HG03045 (cell line): ENCODE results near the gene UBXN7.
"Not testable (repeated sequence)": the region's sequence is repeated elsewhere in the genome, so short reads cannot be mapped to it uniquely, and the experiment has no call there.

Experiments used
- ATAC-seq: cut with Tn5 transposase; IDR thresholded peaks from one replicate; pipeline ENCODE4 v1.9.1; 2021; ENCODE audit warnings: mild to moderate bottlenecking, moderate library complexity; ENCODE audit not compliant: unreplicated experiment

Gene UBXN7

GRCh38 chr3:196357905-196358304, 74.3 kb downstream of the UBXN7 start:
- no peak for ATAC-seq

DNA sequence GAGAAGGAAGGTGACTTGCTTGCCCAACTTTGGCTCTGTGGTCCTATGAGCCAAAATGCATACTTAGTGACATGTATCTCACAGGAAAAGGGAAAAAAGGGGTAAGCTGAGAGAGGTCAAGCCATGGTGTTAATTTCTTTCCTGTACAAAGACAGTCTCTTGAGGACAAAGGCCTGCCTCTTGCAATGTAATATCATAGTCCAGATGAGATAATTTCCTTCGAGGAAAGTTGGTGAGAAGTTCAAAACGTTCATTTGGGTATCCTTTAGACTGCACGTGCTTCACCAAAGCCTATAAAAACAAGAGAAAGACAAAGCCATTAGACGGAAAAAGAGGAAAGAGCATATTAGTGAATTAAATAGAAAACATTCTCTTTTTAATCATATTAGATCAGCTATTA, 75.7 kb downstream of the UBXN7 start:
- ATAC-seq, result no peak

DNA sequence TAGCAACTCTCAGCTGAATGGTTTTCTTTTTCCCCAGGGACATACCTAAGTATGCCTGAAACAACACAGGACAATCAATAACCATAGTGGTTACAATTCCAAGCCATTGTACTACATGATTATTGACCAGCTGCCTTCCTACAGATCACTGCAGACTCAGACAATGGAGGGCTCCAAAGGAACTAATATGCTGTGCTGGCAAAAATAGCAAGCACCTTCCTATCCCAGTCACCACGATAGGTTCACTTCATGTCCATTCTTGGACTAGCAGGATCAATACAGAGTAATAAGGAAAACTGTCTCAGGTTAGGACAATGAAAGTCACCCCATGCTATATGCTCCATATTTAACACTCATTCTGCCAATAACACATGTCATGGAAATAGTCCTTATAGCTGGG, 76.6 kb downstream of the UBXN7 start:
- no peak for ATAC-seq

- no peak for ATAC-seq
Measured at GRCh38 chr3:196354132-196354531, 78.1 kb downstream of the UBXN7 start.

DNA sequence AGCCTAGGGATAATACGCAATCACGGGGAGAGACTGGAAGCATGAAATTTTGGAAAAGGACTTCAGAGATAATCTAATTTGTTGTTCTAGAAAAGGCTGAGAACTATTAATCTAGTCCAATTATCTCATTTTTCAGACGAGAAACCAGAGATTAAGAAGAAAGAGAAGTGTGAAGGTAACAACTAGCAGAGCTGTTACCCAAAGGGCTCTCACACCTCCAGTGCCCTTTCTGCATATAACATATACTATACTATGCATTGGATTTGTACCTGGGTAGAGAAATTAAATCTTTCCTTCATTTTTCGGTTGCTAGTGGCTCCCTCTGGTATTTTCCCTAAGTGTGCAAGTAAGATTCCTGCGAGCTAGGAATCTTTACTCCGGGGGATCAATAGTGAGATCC, 80.7 kb downstream of the UBXN7 start:
- no peak for ATAC-seq

GRCh38 chr3:196350067-196350466, 82.2 kb downstream of the UBXN7 start:
- ATAC-seq, result no peak

DNA sequence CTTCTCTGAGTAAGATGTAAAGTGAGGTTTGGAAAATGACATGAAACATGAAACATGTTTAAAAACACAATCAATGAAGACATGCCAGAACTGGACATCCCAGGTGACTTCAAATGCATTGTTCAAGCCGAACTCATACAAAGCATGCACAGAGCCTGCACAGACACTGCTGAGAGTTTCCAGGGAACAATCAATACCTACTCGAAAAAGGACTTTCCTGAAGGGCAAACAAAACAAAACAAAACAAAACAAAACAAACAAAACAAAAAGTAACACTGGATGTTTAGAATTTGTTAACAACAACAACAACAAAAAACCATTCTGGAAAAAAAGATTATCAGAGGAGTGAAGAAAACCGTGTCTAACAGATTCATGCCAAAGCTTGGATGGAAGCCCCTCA, 83.5 kb downstream of the UBXN7 start:
- ATAC-seq, result no peak

DNA sequence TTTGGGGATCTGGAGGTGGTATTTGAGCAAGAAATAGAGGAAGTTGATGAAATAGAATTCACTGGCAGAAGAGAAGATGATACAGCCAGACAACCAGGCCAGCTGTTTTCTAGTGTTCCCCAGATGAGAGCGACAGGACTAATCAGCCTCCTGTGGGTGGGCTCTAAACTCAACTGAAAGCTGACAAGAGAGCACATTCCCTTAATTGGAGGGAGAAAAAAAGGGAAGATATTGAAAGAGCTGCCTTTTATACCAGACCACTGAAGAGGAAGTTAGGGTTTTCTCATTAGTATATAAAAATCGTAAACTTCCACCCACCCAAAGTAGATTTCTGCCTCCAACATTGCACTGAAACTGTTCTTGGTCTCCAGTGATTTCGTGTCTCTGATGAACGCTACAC, 87.6 kb downstream of the UBXN7 start:
- ATAC-seq, result no peak

- ATAC-seq, result not testable (repeated sequence)
Measured at GRCh38 chr3:196343917-196344316, 88.3 kb downstream of the UBXN7 start.

DNA sequence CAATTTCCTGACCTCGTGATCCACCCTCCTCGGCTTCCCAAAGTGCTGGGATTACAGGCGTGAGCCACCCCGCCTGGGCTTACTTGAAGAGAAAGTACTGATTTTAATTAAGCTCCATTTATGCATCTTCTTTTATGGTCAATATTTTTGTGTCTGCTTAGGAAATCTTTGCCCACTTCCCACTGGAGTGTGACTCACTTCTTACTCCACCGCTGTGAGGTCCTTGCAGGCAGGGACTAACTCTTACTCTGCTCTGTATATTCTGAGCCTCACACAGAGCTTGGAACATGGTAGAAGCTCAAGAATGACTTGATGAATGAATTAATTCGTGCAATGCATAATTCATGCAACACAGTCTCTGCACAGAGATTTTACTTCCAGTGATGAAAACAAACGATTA, 91.1 kb downstream of the UBXN7 start:
- ATAC-seq, result no peak

DNA sequence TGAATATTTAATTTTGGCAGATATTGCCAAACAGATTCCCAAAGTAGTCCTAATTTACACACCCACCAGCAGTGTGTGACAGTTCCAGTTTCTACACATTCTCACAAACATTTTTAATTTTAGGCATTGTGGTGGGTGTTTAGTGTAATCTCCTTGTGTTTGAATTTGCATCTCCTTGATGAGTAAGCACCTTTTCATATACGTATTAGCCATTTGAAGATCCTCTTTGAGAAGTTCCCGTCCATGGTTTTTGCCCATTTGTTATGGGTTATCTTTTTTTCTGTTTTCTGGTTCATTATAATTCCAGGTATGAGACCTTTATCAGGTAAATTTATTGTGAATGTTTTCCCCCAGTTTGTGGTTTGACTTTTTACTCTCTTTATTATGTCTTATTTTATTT, 91.8 kb downstream of the UBXN7 start:
- ATAC-seq, result no peak

GRCh38 chr3:196339493-196340254, 92.6 kb downstream of the UBXN7 start:
- no peak for ATAC-seq

GRCh38 chr3:196339044-196339443, 93.2 kb downstream of the UBXN7 start:
- no peak for ATAC-seq

GRCh38 chr3:196336319-196337145, 95.7 kb downstream of the UBXN7 start:
- no peak for ATAC-seq

GRCh38 chr3:196335503-196335948, 96.7 kb downstream of the UBXN7 start:
- ATAC-seq, result no peak

GRCh38 chr3:196334982-196335381, 97.2 kb downstream of the UBXN7 start:
- no peak for ATAC-seq

DNA sequence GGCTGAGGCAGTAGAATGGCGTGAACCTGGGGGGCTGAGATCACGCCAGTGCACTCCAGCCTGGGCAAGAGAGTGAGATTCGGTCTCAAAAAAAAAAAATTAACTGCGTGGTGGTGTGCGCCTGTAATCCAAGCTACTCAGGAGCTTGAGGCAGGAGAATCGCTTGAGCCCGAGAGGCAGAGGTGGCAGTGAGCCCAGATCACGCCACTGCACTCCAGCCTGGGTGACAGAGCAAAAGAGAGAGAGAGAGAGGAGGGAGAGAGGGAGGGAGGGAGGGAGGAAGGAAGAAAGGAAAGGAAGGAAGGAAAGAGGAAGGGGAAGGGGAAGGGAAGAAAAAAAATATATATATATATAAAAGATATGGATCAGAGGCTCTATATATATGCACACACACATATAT, 100.1 kb downstream of the UBXN7 start:
- no peak for ATAC-seq

- no peak for ATAC-seq
Measured at GRCh38 chr3:196327405-196327804, 104.8 kb downstream of the UBXN7 start.

GRCh38 chr3:196326936-196327335, 105.3 kb downstream of the UBXN7 start:
- no peak for ATAC-seq

DNA sequence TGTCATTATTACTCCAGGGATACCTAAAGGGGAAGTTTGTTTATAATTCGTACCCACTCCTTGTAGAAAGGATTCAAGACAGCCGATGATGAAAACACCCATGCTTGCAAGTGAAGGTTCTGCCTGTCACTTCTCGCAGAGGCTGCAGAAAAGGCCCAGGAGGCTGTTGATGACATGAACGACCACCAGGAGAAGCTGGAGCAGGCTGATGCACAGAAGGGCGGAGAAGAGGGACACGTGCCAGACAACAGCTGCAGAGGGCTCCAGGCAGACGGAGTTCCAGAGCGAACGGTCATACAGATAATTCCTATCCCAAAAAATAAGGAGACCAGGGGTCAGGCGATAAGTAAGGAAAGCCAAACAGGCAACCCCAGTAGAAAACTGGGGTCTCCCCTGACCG, 108.5 kb downstream of the UBXN7 start:
- ATAC-seq, result no peak

GRCh38 chr3:196323016-196323415, 109.2 kb downstream of the UBXN7 start:
- ATAC-seq, result no peak

- ATAC-seq, result no peak
Measured at GRCh38 chr3:196321162-196321561, 111.1 kb downstream of the UBXN7 start.
